CD8-positive, alpha-beta memory T cell (primary cell): ENCODE results near the gene ST7L. TPM values are rescaled to one million over a fixed set of nuclear protein-coding genes. Genes with fewer than 3 reads are reported as not detected.

Experiments
- CTCF ChIA-PET: fragments of 350-600 bp; sonication (Branson Sonifier 250); formaldehyde crosslinking; loops from one replicate; lab custom pipeline; 2021; ENCODE audit warnings: antibody characterized with exemption; lab: Charles Lee
- POLR2A ChIA-PET: fragments of 350-600 bp; sonication (Branson Sonifier 250); formaldehyde crosslinking; loops from one replicate; lab custom pipeline; 2021; ENCODE audit warnings: antibody characterized with exemption; lab: Charles Lee
- DNase-seq, 5 donors: peaks; one replicate each; pipeline versions ENCODE4 v3.0.0 to v3.0.0-alpha.2; 2020 to 2022; ENCODE audit warnings: mixed read lengths in 1 of 5
- H3K27ac ChIP-seq: one replicate; pipeline ENCODE4 v1.7.0; 2013; ENCODE audit warnings: low read depth, mild to moderate bottlenecking, low read length, moderate library complexity
- H3K27me3 ChIP-seq: 2 replicates; pipeline ENCODE4 v1.7.0; 2013; ENCODE audit warnings: low read length, mild to moderate bottlenecking; ENCODE audit not compliant: insufficient read depth, poor library complexity, severe bottlenecking
- H3K36me3 ChIP-seq: 2 replicates; pipeline ENCODE4 v1.7.0; 2013; ENCODE audit warnings: mild to moderate bottlenecking, low read length, moderate library complexity; ENCODE audit not compliant: insufficient read depth
- H3K4me1 ChIP-seq: 2 replicates; pipeline ENCODE4 v1.7.0; 2013; ENCODE audit warnings: mild to moderate bottlenecking, low read length, moderate library complexity; ENCODE audit not compliant: insufficient read depth
- H3K4me3 ChIP-seq: 2 replicates; pipeline ENCODE4 v1.7.0; 2013; ENCODE audit warnings: mild to moderate bottlenecking, low read length
- H3K9me3 ChIP-seq: 2 replicates; pipeline ENCODE4 v1.7.0; 2013; ENCODE audit warnings: mild to moderate bottlenecking, low read length
- H3K27ac Mint-ChIP-seq, 8 donors: one replicate each; pipeline ENCODE4 v1.8.0; 2020 to 2021; ENCODE audit warnings: mixed read lengths in 8 of 8, mild to moderate bottlenecking in 6 of 8, inconsistent platforms in 3 of 8, moderate library complexity in 3 of 8
- H3K27me3 Mint-ChIP-seq, 2 donors: one replicate each; pipeline ENCODE4 v1.8.0; 2020 to 2021; ENCODE audit warnings: mixed read lengths in 2 of 2, mild to moderate bottlenecking in 1 of 2, moderate library complexity in 1 of 2
- H3K36me3 Mint-ChIP-seq, 3 donors: one replicate each; pipeline ENCODE4 v1.8.0; 2020 to 2021; ENCODE audit warnings: mixed read lengths in 3 of 3, inconsistent platforms in 1 of 3, mild to moderate bottlenecking in 1 of 3
- H3K4me1 Mint-ChIP-seq, 3 donors: one replicate each; pipeline ENCODE4 v1.8.0; 2020 to 2021; ENCODE audit warnings: mixed read lengths in 3 of 3, inconsistent platforms in 1 of 3, mild to moderate bottlenecking in 1 of 3
- H3K4me3 Mint-ChIP-seq, 7 donors: one replicate each; pipeline ENCODE4 v1.8.0; 2020 to 2021; ENCODE audit warnings: mixed read lengths in 7 of 7, mild to moderate bottlenecking in 6 of 7, moderate library complexity in 4 of 7, inconsistent platforms in 2 of 7
- H3K9me3 Mint-ChIP-seq, 5 donors: one replicate each; pipeline ENCODE4 v1.8.0; 2020 to 2022; ENCODE audit warnings: mixed read lengths in 5 of 5, mild to moderate bottlenecking in 3 of 5, moderate library complexity in 2 of 5, inconsistent platforms in 1 of 5
- polyA plus RNA-seq: library from polyadenylated mRNA; unstranded; fragments of 300-500 nt; fragmentation: Illumina TruSeq; gene quantifications from one replicate; pipeline ENCODE4 v1.2.3, GENCODE V29; 2021
- total RNA-seq, 2 experiments: library from RNA; stranded (reverse); gene quantifications; one replicate each; pipeline ENCODE4 v1.2.3, GENCODE V29; 2021

The ST7L gene
- total and polyA plus RNA-seq, 3 experiments from 2014 or later: 11.3 to 12.2 (median 11.6) TPM

- no peaks in the 10 kb centered on the region for H3K27me3 Mint-ChIP-seq
- Histone ChIP-seq H3K27me3 (no peaks in the 10 kb centered on the region), H3K9me3 (no peaks in the 10 kb centered on the region), H3K4me1 (no peaks in the 10 kb centered on the region), H3K36me3 (no peaks in the 10 kb centered on the region), H3K27ac (no peak overlapping the region), H3K4me3 (no peak overlapping the region)
- no peak overlapping the region for H3K4me3 Mint-ChIP-seq
- POLR2A ChIA-PET: no interaction called here
- no peak for DNase-seq
- CTCF ChIA-PET: no interaction called here
- no peaks in the 10 kb centered on the region for H3K4me1 Mint-ChIP-seq
- no peak overlapping the region for H3K27ac Mint-ChIP-seq
- H3K36me3 Mint-ChIP-seq: peaks cover 0 to 20% (median 12%) of the 10 kb centered on the region in 3 donors
- H3K9me3 Mint-ChIP-seq: no peaks in the 10 kb centered on the region
Observed at GRCh38 chr1:112532064-112532463, 86.9 kb downstream of the ST7L start.

- ChIA-PET CTCF (interaction anchor here (1.0 kb wide), 1 partner anchor 13 kb away, joined by 3 read pairs; no protein-coding TSS in a partner anchor), POLR2A (no interaction called here)
- no peaks in the 10 kb centered on the region for H3K36me3 ChIP-seq
- Mint-ChIP-seq H3K4me3 (no peak overlapping the region), H3K27ac (no peak overlapping the region), H3K4me1 (no peaks in the 10 kb centered on the region), H3K9me3 (no peaks in the 10 kb centered on the region), H3K27me3 (no peaks in the 10 kb centered on the region), H3K36me3 (peaks cover 0 to 28% (median 17%) of the 10 kb centered on the region in 3 donors)
- H3K9me3 ChIP-seq: no peaks in the 10 kb centered on the region
- H3K4me1 ChIP-seq: no peaks in the 10 kb centered on the region
- H3K4me3 ChIP-seq: no peak overlapping the region
- no peaks in the 10 kb centered on the region for H3K27me3 ChIP-seq
- DNase-seq: no peak
- no peak overlapping the region for H3K27ac ChIP-seq
Observed at GRCh38 chr1:112530832-112531231, 88.1 kb downstream of the ST7L start.

- Histone ChIP-seq H3K27me3 (no peaks in the 10 kb centered on the region), H3K9me3 (no peaks in the 10 kb centered on the region), H3K27ac (no peak overlapping the region), H3K4me3 (no peak overlapping the region), H3K36me3 (no peaks in the 10 kb centered on the region), H3K4me1 (no peaks in the 10 kb centered on the region)
- Mint-ChIP-seq H3K9me3 (no peaks in the 10 kb centered on the region), H3K36me3 (peaks cover 0 to 30% (median 19%) of the 10 kb centered on the region in 3 donors), H3K27me3 (no peaks in the 10 kb centered on the region), H3K27ac (no peak overlapping the region), H3K4me1 (no peaks in the 10 kb centered on the region), H3K4me3 (no peak overlapping the region)
- ChIA-PET CTCF (no interaction called here), POLR2A (no interaction called here)
- no peak for DNase-seq
Observed at GRCh38 chr1:112529301-112529700, 89.6 kb downstream of the ST7L start.

GRCh38 chr1:112528076-112528475 is 90.9 kb downstream of the ST7L start:
- no peaks in the 10 kb centered on the region for H3K27me3 Mint-ChIP-seq
- H3K27ac Mint-ChIP-seq: no peak overlapping the region
- Histone ChIP-seq H3K9me3 (no peaks in the 10 kb centered on the region), H3K27ac (no peak overlapping the region), H3K4me3 (no peak overlapping the region), H3K27me3 (no peaks in the 10 kb centered on the region), H3K36me3 (no peaks in the 10 kb centered on the region), H3K4me1 (no peaks in the 10 kb centered on the region)
- no peak overlapping the region for H3K4me3 Mint-ChIP-seq
- no peak for DNase-seq
- no peaks in the 10 kb centered on the region for H3K4me1 Mint-ChIP-seq
- peaks cover 0 to 25% (median 17%) of the 10 kb centered on the region in 3 donors for H3K36me3 Mint-ChIP-seq
- H3K9me3 Mint-ChIP-seq: no peaks in the 10 kb centered on the region
- ChIA-PET POLR2A (no interaction called here), CTCF (interaction anchor here (1.4 to 1.7 kb wide), 2 partner anchors 22 to 26 kb away, joined by 3 read pairs; no protein-coding TSS in a partner anchor)

GRCh38 chr1:112527266-112528010 is 91.5 kb downstream of the ST7L start:
- no peaks in the 10 kb centered on the region for H3K9me3 ChIP-seq
- H3K4me1 ChIP-seq: no peaks in the 10 kb centered on the region
- H3K4me3 ChIP-seq: no peak overlapping the region
- ChIA-PET POLR2A (no interaction called here), CTCF (interaction anchor here (1.4 to 1.7 kb wide), 2 partner anchors 22 to 25 kb away, joined by 3 read pairs; no protein-coding TSS in a partner anchor)
- H3K9me3 Mint-ChIP-seq: no peaks in the 10 kb centered on the region
- H3K27me3 ChIP-seq: no peaks in the 10 kb centered on the region
- H3K36me3 Mint-ChIP-seq: peaks cover 0 to 23% (median 15%) of the 10 kb centered on the region in 3 donors
- H3K4me3 Mint-ChIP-seq: no peak overlapping the region
- no peaks in the 10 kb centered on the region for H3K36me3 ChIP-seq
- H3K27ac ChIP-seq: no peak overlapping the region
- no peaks in the 10 kb centered on the region for H3K4me1 Mint-ChIP-seq
- H3K27me3 Mint-ChIP-seq: no peaks in the 10 kb centered on the region
- no peak for DNase-seq
- H3K27ac Mint-ChIP-seq: no peak overlapping the region

- ChIA-PET CTCF (no interaction called here), POLR2A (no interaction called here)
- peaks cover 0 to 22% (median 11%) of the 10 kb centered on the region in 3 donors for H3K36me3 Mint-ChIP-seq
- DNase-seq: no peak
- Histone ChIP-seq H3K27me3 (no peaks in the 10 kb centered on the region), H3K27ac (no peak overlapping the region), H3K4me1 (no peaks in the 10 kb centered on the region), H3K9me3 (no peaks in the 10 kb centered on the region), H3K4me3 (no peak overlapping the region), H3K36me3 (no peaks in the 10 kb centered on the region)
- H3K4me1 Mint-ChIP-seq: no peaks in the 10 kb centered on the region
- H3K9me3 Mint-ChIP-seq: no peaks in the 10 kb centered on the region
- H3K27ac Mint-ChIP-seq: peak overlapping the region in 1 of 8 donors; percentile 14
- no peak overlapping the region for H3K4me3 Mint-ChIP-seq
- H3K27me3 Mint-ChIP-seq: no peaks in the 10 kb centered on the region
Observed at GRCh38 chr1:112524986-112525385, 94.0 kb downstream of the ST7L start.

- Mint-ChIP-seq H3K9me3 (no peaks in the 10 kb centered on the region), H3K27me3 (no peaks in the 10 kb centered on the region), H3K36me3 (peaks cover 0 to 22% (median 11%) of the 10 kb centered on the region in 3 donors), H3K4me1 (no peaks in the 10 kb centered on the region), H3K27ac (peak overlapping the region in 1 of 8 donors; percentile 20), H3K4me3 (no peak overlapping the region)
- Histone ChIP-seq H3K4me1 (no peaks in the 10 kb centered on the region), H3K4me3 (no peak overlapping the region), H3K9me3 (no peaks in the 10 kb centered on the region), H3K36me3 (no peaks in the 10 kb centered on the region), H3K27ac (no peak overlapping the region), H3K27me3 (no peaks in the 10 kb centered on the region)
- POLR2A ChIA-PET: no interaction called here
- CTCF ChIA-PET: no interaction called here
- no peak for DNase-seq
Observed at GRCh38 chr1:112524251-112524650, 94.7 kb downstream of the ST7L start.

GRCh38 chr1:112522621-112523020 is 96.3 kb downstream of the ST7L start:
- CTCF ChIA-PET: interaction anchor here (0.9 kb wide), 1 partner anchor 193 kb away, joined by 3 read pairs; the partner anchor contains the start of gene PPM1J
- Histone ChIP-seq H3K9me3 (no peaks in the 10 kb centered on the region), H3K4me3 (no peak overlapping the region), H3K27me3 (no peaks in the 10 kb centered on the region), H3K36me3 (no peaks in the 10 kb centered on the region), H3K4me1 (no peaks in the 10 kb centered on the region), H3K27ac (no peak overlapping the region)
- POLR2A ChIA-PET: no interaction called here
- Mint-ChIP-seq H3K4me3 (no peak overlapping the region), H3K9me3 (no peaks in the 10 kb centered on the region), H3K27me3 (no peaks in the 10 kb centered on the region), H3K36me3 (peaks cover 0 to 19% (median 7%) of the 10 kb centered on the region in 3 donors), H3K4me1 (no peaks in the 10 kb centered on the region), H3K27ac (peak overlapping the region in 1 of 8 donors; percentile 54)
- DNase-seq: no peak
